RKO (cell line): ENCODE results near the gene ACIN1.
A peak's percentile ranks its signal among the peaks of the same experiment; 100 is the strongest.

ENCODE experiments used
- DNase-seq: peaks from one replicate; pipeline ENCODE4 v3.0.0-alpha.2; 2016; ENCODE audit warnings: low spot score

ACIN1 gene

DNA sequence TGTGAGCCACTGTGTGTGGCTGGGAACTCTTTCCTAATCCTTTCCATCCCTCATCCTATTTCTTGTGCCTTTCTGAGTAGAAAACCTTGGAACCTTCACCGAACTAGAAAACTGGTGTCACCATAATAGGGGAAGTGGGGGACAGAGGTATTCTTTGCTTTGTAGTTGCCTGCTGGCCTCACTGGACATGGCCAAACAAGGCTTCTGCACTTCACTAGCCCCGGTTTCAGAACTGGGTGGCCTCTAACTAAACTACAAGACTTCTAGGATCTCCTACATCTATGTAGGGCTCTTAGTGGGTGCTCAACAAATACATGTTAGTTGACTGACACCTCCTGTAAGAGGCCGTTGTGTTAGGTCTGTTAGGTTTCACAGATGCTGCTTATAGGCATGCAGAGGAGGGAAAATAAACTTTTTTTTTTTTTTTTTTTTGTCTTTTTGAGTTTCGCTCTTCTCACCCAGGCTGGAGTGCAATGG is 10.4 kb upstream of the ACIN1 start:
- no peak for DNase-seq

DNA sequence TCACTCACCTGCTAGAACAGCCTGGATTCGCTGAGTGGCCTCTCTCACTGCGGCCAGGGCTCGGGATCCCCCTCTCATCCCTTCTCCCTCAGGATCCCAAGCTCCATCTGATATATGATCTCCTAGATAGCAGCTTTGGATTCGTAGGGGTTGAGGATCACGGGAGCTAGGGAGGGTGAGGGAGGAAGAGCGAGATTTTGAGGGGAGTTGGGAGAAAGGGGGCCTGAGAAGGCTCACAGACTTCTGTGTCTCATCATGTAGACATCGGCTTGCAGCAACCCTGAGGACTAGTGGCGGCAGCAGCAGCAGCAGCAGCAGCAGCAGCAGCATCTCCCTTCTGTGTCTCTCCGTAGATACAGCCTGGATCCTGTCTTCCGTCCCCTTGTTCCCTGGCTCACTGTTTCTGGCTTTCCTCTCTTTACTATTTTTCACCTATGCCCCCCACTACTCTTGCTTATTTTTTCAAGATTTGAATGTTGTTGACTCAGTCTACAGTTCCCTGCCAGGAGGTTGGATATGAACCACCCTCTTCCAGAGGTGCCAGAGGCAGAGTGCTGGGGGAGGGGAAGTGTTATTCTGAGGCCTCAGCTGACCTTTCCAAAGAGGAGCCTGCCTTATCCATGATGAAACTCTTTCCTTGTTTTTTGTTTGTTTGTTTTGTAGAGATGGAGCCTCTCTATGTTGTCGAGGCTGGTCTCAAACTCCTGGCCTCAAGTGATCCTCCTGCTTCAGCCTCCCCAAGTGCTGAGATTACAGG is 9.8 kb upstream of the ACIN1 start, which contains the start of gene CIROP:
Gene CIROP (minus strand): TSS at position 399 of the 757 bp plus-strand sequence. CDS start 69 bp downstream, at position 330.
- no peak for DNase-seq

DNA sequence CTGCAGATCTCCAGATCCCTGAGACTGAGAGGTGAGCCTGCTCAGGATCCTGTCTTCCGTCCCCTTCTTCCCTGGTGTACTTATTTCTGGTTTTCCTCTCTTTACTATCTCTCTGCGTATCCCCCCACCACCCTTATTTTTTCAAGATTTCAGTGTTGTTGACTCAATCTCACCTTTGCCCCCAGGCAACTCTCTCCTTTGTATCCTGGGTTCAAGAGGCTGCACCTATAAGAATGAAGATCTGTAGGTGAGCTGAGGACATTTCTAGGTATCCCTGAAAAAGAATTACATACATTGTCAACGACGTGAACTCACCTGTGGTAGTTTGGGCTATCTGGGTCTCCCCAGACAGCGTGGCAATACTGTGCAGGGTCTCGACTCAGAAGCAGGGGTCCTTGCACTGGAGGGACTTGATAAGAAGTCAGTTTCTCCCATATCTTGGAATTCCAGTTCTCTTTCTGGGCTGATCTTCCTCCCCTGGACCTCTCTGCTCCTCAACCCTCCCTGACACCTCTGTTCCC is 9.2 kb upstream of the ACIN1 start:
- DNase-seq = no peak

DNA sequence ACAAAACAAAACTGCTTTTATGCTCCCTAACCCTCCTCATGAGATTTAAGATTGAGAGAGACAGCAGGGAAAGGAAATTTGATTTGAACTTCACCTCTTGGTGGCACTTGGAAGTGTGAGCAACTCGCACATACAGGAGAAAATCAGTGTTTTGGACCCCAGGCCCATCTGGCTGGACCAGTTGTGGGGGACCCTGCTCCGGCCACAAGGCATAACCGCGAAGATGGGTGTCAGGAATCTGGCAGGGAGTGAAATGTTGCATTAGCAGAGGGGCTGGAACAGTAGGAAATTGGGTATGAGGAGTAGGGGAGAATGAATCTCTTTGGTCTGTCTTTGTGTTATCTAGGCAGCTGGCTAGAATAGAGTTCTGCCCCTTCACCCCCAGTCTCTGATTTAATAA is 8.6 kb upstream of the ACIN1 start:
- no peak for DNase-seq

DNA sequence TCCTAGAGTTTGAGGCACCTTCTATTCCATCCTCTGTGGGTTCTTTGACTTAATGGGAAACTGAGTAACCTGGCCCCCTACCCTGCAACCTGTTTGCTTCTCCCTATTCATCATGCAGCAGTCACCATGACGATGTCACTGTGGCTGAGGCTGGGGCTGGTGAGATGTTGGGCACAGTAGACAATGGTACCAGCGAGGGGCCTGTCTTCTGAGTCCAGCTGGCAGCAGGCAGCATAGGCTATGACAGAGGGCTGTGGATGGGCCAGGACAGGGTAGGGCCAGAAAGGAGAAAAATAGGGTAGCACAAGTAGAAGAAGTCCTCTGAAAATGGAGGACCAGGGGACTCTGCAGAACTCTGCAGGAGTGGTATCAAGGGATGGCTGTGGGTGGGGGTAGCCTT is 7.9 kb upstream of the ACIN1 start:
- DNase-seq = no peak

DNA sequence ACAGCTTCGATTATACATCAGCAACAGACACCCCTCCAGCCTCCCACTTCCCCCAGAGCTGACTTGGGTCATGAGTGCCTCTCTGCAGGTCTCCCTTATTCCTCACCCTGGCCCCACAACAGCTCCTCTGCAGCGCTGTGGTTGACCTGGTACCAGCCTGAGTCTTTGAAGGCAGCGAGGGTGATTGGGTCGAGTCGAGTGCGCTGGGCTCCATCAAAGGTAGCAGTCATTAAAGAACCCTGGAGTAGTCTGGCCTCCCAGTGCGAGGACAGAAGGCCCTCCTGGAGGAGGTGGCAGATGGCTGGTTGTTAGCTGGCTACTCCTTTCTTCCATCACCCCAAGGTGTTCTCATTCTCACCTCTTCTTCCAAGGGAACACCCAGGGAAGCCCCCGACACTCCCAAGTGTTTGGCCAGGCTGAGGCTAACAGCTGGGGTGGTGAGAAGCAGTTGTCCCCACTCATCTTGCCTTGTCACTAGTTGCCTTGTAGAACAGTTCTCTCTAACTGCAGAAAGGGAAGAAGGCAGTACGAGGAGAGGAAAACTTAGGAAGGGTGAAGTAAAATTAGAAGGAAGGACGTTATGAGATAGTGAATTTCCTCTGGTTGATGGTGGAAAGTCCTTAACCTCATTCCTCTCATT is 7.2 kb upstream of the ACIN1 start:
- no peak for DNase-seq

DNA sequence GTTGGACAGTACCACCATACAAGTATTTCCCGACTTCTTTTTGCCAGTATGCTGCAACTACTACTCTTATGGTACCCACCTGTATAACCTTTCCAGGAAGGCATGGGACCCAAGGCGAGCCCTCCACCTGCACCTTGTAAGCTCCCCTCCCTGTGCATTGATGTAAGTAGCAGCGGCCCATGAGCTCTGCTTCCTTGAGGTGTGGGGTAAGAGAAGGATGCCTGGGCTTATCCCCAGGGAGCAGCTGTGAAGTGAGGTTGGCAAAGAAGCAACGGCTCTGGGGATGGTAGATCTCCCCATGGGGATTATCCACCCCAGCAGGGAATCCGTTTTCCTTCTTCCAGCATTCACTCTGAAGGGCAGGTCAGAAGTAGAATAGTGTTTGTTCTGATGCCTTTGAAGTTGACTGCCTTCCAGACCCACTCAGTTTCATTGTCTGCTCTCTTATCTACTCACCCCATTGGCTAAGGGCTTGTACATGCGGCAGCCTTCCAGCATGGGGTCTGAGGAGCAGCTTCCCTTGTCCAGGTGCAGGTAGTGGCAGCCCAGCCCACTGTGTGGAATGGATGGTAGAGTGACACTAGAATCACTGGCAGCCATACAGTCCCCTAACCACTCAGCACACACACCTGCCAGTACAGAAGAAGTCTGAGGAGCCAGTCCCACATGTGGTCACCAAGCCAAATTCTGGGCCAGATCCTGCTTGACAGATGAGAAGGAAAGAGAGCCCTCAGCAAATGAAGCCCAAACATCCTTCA is 6.5 kb upstream of the ACIN1 start:
- DNase-seq = no peak

DNA sequence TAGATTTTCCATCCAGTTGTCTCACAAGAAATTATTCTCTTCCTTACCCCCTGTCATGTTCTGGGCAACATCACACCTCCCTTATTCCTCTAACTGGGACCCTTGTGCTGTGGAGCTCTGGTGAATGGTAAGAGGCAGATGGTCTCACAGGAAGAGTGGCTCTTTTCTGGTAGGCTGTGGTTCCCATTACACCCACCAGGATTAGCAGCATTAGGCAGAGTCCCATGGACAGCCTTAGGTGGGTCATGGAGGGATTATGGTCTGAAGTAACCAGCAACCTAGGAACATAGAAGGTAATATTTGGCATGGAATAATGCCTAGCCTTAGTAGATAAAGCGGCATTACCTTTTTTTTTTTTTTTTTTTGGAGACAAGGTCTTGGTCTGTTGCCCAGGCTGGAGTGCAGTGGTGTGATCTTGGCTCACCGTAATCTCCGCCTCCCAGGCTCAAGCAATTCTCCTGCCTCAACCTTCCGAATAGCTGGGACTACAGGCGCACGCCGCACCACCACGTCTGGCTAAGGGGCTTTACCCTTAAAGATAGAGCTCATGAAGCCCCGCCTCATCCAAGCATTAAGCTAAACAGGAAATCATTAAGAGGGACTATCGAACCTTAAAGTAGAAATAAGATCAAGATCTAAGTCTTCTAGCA is 4.4 kb upstream of the ACIN1 start:
- DNase-seq = no peak

DNA sequence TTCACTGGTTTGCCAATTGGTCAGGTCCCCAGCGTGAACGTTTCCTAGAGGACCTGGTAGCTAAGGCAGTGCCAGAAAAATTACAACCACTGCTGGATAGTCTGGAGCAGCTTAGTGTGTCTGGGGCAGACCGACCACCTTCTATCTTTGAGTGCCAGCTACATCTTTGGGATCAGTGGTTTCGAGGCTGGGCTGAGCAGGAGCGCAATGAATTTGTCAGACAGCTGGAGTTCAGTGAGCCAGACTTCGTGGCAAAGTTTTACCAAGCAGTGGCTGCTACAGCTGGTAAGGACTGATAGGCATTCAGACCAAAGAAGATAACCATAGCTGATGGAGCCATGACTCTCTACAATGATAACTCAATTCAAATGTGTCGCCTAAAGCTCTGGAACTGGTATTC is 2.9 kb upstream of the ACIN1 start:
- DNase-seq = no peak

DNA sequence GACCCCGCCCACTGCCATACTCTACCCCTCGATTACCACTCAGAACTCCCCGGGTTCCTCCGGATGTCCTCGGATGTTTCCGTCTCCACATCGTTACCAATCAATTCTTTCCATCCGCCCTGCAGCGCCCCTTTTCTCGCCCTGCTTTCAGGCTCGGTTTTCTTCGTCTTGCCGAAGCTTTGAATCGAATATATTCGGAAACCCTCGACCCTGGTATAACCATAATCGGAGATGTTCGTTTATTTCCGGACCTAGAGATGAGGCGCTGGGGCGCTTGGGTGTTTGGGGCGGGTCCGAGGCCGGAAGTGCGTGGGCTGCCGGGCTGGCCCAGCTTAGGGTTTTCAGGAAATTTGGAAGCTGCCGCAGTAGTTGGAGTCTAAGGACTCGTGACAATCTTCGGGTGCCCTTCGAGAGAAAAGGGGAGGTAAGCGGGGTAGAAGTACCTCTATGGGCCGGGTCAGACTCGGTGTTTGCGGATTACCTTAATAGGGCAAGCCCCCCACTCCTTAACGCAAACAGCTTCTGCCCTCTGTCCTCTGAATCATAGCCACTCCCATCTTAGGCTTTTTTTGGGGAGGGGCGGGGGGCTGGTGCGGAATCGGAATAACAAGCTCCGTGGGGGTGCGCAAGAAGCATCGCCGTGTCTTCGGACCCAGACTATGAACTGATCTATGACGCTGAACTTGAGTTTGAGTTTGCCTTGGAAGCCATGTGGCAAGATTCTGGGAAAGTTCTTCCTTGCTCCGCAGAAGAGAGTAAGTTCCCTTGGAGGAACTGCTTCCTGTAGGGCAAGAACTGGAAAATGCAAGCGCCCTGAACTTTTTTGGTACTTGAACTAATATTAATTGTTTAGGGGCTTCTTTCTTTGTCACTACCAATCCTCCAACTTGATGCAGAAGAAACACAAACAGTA is 516 bp upstream of the ACIN1 start, which contains the start of gene C14orf119:
Gene C14orf119 (plus strand): TSS at position 310 of the 913 bp plus-strand sequence. CDS start 2,154 bp downstream, outside the sequence.
- peak; percentile 99 for DNase-seq

DNA sequence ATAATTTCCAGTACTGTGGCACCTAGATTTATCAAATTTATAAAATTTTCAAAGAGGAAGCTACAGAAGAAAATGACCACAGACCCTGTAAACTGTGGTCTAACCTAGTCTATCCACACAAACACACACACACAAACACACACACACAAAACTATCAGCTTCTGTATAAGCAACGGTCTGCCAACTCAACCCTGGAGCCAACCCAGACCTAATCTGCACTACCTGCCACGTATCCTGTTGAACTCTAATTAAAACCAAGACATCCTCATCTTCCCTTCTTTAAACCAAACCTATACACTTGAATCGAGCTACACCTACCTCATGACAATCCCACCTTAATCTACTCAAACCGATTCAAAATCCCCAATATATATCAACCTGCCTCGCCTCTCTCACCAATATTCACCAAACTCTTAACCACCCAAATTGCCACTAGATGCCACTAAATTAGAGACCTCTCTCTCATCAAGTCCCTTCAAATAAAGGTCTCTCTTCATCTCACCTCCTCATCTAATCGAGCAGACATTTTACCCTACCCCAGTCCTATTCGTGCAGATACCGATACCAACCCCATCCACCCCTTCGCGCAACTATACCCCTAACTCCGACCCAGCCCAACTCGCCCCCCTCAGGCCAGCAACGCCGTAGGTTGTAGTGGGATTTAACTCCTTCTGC is 808 bp downstream of the ACIN1 start:
- DNase-seq = no peak

DNA sequence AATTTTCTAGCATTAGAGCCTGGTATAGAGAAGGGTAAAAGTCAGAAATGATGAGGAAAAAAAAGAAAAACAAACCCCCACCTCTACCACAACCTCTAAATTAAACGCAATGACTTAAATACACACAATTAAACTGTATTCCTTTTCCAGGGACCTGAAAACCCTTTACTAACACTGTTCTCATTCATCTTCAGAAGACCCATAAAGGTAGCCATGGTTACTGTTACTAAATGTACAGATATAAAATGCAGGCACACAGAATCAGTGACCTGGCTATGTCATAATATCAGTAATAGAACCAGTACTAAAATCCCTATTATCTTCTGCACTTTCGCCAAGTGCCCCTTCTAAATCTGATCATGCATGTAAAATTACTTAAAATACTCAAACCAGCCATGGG is 1.4 kb downstream of the ACIN1 start:
- DNase-seq = no peak

DNA sequence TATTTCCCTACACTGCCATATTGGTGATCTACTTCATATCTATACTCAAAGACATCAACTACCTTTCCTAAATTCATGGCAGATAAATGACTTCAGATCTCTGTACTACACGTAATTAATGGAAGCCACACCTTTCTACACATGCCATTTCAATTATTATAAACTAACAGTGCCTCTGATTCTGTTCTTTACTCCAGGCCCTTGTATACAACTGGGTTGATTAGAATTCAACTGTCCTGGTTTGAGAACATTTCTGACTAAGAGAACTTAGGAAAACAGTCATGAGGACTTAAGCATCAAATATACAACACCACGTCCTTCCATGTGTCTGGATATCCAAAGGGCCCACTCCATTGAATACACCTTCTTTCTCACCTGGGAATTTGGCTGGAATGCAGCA is 1.8 kb downstream of the ACIN1 start:
- DNase-seq = no peak

DNA sequence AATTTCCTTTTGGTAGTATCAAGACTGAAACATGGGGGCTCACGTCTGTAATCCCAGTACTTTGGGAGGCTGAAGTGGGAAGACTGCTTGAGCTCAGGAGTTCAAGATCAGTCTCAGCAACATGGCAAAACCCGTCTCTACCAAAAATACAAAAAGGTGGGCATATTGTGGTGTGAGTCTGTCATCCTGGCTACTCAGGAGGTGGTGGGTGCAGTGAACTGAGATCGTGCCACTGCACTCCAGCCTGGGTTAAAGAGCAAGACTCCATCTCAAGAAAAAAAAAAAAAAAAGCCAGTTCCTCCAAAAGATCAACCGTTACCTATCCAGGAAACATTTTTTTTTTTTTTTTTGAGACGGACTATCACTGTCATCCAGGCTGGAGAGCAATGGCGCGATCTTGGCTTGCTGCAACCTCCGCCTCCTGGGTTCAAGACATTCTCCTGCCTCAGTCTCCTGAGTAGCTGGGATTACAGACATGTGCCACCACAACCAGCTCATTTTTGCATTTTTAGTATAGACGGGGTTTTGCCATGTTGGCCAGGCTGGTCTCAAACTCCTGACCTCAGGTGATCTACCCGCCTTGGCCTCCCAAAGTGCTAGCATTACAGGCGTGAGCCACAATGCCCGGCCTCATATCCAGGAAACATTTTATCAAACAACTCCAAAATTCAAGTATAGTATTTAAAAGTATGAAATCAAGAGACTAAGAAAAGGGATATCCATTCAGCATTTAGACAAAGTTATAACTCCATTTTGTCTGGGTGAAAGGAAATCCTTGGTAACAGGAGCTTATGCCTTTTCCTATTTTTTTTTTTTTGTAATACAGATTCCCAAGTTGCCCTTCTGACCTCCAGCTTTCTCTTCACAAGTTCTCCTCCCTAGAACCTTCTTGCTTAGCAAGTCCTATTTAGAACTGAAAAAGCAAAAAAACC is 3.4 kb downstream of the ACIN1 start:
- DNase-seq = no peak

DNA sequence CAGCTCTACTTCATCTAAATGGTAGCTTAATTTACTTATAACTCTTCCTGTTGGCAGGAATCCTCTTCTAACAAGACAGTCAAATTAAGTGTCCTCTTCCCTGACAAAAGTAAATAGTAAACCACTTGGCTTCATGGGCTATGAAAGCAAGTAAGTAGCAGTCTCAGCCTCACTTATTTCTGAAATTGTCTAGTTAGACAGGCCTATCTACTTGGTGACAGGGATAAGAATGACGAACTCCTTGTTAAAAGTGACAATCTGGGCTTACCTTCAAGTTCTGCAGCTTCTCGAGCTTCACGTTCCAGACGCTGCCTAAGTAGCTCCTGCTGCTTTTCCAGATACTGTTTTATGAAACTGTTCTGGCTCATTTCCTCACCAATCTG is 4.7 kb downstream of the ACIN1 start:
- no peak for DNase-seq

DNA sequence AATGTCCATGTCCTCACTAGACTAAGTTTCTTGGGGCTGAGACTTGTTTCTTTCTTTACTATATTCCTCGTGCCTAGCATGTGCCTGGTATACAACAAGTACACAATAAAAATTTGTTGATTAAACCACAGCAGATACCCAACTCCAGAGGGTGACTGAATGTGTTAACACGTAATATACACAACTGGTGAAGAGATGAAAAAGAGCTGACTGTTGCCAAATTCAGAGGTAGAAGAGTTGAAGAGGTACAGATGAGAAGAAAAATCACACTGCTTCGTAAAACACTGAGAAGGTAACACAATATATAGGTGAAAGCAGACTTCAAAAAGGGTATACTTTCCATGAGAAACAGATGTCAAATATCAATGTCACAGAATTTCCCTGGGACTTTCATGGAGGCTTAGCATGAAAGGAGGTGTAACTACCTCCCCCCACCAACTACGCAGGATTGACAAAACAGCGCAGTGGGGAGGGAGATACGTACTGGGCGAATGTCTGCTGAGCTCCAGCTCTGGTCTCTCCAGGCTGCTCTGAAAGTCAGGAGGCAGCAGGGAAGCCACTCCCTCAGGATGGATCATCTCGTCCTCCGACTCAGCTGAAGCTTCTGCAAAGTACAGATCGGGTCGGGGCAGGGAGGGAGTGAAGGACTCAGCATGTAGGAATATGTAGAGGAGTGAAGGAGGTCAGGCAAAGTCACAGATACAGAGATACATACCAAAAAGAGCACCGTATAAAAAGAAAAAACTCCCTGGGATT is 5.3 kb downstream of the ACIN1 start:
- DNase-seq = no peak

DNA sequence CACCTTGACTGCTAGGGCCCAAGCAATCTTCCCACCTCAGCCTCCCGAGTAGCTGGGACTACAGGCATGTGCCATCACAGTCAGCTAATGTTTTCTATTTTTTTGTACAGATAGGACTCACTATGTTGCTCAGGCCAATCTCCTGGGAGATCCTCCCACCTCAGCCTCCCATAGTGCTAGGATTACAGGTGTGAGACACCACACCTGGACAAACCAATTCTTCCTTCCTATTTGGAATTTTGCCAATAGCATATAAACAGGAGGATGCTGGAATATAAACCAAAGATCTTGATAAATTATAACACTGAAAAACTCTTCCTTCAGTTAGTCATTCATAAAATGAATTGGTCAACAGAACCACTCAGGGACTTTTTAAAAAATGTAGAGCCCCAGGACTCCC is 8.4 kb downstream of the ACIN1 start:
- no peak for DNase-seq

DNA sequence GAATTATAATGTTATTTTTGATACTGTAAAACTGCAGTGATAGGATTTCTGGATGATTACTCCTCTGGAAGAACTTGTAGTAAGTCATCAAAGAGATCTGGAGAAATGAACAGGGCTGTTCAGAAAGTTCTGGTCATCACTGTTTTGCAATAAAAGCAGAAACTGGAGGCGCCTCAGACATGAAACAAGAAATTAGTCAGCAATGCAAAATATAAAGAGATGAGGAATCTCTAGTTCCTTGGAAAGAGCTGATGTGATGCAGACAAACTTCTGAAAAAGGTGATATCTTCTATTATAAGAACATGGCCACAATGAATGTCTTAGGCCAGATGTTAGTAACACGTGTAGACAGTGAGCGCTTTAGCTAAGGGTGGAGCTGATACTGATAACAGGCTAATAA is 9.5 kb downstream of the ACIN1 start:
- no peak for DNase-seq

DNA sequence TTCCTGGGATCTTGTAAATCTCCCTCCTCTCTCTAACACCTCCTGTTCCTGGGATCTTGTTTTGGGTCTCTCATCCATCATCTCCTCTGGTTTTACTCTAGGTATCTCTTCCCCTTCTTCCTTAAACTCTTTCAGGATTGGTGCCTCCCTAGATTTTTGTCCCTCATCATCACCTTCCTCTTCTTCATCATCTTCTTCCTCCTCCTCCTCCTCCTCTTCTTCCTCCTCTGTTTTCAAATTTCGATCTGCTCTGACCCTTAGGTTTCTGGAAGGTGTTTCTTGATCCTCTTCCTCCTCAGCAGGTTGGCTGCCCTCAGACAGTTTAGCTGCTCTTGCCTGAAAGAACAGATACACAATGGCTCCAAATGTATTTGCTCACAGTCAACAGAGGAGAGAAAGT is 14.5 kb downstream of the ACIN1 start:
- no peak for DNase-seq
